Ovary (tissue), 3 donors: Measurements from ENCODE around the gene HBA2.
"Not testable (repeated sequence)": the region's sequence is repeated elsewhere in the genome, so short reads cannot be mapped to it uniquely, and the experiment has no call there.

ENCODE experiments used
- POLR2A ChIP-seq: fragments of 450-650 bp; IDR thresholded peaks from one replicate; pipeline ENCODE4 v1.6.1; 2017; ENCODE audit warnings: antibody characterized with exemption, mild to moderate bottlenecking, moderate library complexity
- TF ChIP-seq, protein P1 (sequence below), 3 donors: fragments of 450-650 bp in 2 of 3; fragments of 200-600 bp in 1 of 3; IDR thresholded peaks; one replicate each; pipeline versions ENCODE4 v1.5.1 to v1.8.0; 2016 to 2022; ENCODE audit warnings: antibody characterized with exemption in 3 of 3, mild to moderate bottlenecking in 1 of 3
- donor health status: DM: no; HTN: no; CAD: no.

DNA sequence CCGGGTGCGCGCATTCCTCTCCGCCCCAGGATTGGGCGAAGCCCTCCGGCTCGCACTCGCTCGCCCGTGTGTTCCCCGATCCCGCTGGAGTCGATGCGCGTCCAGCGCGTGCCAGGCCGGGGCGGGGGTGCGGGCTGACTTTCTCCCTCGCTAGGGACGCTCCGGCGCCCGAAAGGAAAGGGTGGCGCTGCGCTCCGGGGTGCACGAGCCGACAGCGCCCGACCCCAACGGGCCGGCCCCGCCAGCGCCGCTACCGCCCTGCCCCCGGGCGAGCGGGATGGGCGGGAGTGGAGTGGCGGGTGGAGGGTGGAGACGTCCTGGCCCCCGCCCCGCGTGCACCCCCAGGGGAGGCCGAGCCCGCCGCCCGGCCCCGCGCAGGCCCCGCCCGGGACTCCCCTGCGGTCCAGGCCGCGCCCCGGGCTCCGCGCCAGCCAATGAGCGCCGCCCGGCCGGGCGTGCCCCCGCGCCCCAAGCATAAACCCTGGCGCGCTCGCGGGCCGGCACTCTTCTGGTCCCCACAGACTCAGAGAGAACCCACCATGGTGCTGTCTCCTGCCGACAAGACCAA lies at the start of gene HBA2:
- TF ChIP-seq, protein P1, sequence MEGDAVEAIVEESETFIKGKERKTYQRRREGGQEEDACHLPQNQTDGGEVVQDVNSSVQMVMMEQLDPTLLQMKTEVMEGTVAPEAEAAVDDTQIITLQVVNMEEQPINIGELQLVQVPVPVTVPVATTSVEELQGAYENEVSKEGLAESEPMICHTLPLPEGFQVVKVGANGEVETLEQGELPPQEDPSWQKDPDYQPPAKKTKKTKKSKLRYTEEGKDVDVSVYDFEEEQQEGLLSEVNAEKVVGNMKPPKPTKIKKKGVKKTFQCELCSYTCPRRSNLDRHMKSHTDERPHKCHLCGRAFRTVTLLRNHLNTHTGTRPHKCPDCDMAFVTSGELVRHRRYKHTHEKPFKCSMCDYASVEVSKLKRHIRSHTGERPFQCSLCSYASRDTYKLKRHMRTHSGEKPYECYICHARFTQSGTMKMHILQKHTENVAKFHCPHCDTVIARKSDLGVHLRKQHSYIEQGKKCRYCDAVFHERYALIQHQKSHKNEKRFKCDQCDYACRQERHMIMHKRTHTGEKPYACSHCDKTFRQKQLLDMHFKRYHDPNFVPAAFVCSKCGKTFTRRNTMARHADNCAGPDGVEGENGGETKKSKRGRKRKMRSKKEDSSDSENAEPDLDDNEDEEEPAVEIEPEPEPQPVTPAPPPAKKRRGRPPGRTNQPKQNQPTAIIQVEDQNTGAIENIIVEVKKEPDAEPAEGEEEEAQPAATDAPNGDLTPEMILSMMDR (IDR thresholded peaks at IDR 0.05): not testable (repeated sequence)
- not testable (repeated sequence) for TF ChIP-seq POLR2A
